Common myeloid progenitor, CD34-positive (primary cell): ENCODE measurements around the gene KRTAP20-3.

Experiments used
- CTCF ChIA-PET: fragments of 350-600 bp; sonication (Branson Sonifier 250); formaldehyde crosslinking; loops from one replicate; lab custom pipeline; 2021; ENCODE audit warnings: antibody characterized with exemption; lab: Charles Lee
- POLR2A ChIA-PET: fragments of 350-600 bp; sonication (Branson Sonifier 250); formaldehyde crosslinking; loops from one replicate; lab custom pipeline; 2021; ENCODE audit warnings: antibody characterized with exemption; lab: Charles Lee
- DNase-seq, 3 donors: peaks; one replicate each; pipeline versions ENCODE4 v3.0.0 to v3.0.0-alpha.2; 2013
- H3K27ac ChIP-seq, 2 experiments: 1 replicate in 1 of 2; 2 replicates in 1 of 2; pipeline ENCODE4 v1.7.0; 2013; ENCODE audit warnings: inconsistent platforms in 2 of 2, low read length in 2 of 2, mild to moderate bottlenecking in 2 of 2, low read depth in 1 of 2, moderate library complexity in 1 of 2; ENCODE audit not compliant: severe bottlenecking in 2 of 2, insufficient read depth in 1 of 2, poor library complexity in 1 of 2
- H3K27me3 ChIP-seq, 5 experiments: replicated peaks in 2 of 5; 1 replicate in 3 of 5; 2 replicates in 2 of 5; pipeline versions ENCODE4 v1.6.1 to v1.7.0; 2013; ENCODE audit warnings: low read length in 4 of 5, mild to moderate bottlenecking in 2 of 5, moderate library complexity in 2 of 5, inconsistent platforms in 1 of 5; ENCODE audit not compliant: insufficient read depth in 5 of 5, control insufficient read depth in 4 of 5
- H3K36me3 ChIP-seq, 4 experiments: 1 replicate in 2 of 4; 2 replicates in 2 of 4; pipeline versions ENCODE4 v1.6.1 to v1.7.0; 2013; ENCODE audit warnings: low read length in 3 of 4, control low read depth in 1 of 4, mild to moderate bottlenecking in 1 of 4; ENCODE audit not compliant: control insufficient read depth in 4 of 4, insufficient read depth in 4 of 4
- H3K4me1 ChIP-seq, 4 experiments: 1 replicate in 3 of 4; 2 replicates in 1 of 4; pipeline versions ENCODE4 v1.6.1 to v1.7.1; 2013; ENCODE audit warnings: low read length in 3 of 4, mild to moderate bottlenecking in 3 of 4, control low read depth in 1 of 4, inconsistent platforms in 1 of 4, moderate library complexity in 1 of 4; ENCODE audit not compliant: control insufficient read depth in 4 of 4, insufficient read depth in 4 of 4; ENCODE audit errors: control extremely low read depth in 1 of 4
- H3K4me3 ChIP-seq, 7 experiments: 1 replicate in 4 of 7; 2 replicates in 3 of 7; pipeline versions ENCODE4 v1.5.1 to v1.7.0; 2013; ENCODE audit warnings: mild to moderate bottlenecking in 7 of 7, low read length in 6 of 7, moderate library complexity in 6 of 7, inconsistent platforms in 2 of 7, low read depth in 2 of 7, control low read depth in 1 of 7; ENCODE audit not compliant: insufficient read depth in 4 of 7, control insufficient read depth in 1 of 7; ENCODE audit errors: extremely low read depth in 1 of 7
- H3K9me3 ChIP-seq, 5 experiments: 1 replicate in 4 of 5; 2 replicates in 1 of 5; pipeline versions ENCODE4 v1.6.1 to v1.7.1; 2013; ENCODE audit warnings: low read length in 4 of 5, mild to moderate bottlenecking in 2 of 5, inconsistent platforms in 1 of 5, low read depth in 1 of 5, moderate library complexity in 1 of 5; ENCODE audit not compliant: control insufficient read depth in 4 of 5, insufficient read depth in 2 of 5; ENCODE audit errors: control extremely low read depth in 1 of 5
- WGBS: methylation state at CpG from one replicate; pipeline ENCODE4 v1.1.5; 2013; ENCODE audit not compliant: insufficient coverage; 5-methylcytosine and 5-hydroxymethylcytosine counted together

KRTAP20-3 gene

DNA sequence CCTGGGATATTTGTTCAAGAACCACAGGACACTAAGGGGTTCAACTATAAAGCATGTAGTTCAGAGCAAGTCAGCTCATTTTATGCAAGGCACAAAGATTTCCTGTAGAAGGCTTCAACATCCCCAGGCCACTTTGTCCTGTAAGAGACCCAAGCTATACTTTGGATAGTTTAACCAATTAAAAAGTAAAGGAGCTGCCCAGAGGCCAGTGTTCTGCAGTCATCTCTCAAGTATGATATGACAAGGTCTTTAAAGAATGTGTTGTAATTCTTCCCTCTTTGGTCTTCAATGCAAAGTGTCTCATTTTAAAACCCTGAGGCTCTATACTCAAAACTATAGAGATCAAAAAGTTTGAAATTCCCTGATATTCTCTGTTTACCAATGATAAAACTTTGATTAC is 34.1 kb downstream of the KRTAP20-3 start:
- DNase-seq = no peak
- no peaks in the 10 kb centered on the region for H3K27me3 ChIP-seq
- no peaks in the 10 kb centered on the region for H3K9me3 ChIP-seq
- no peaks in the 10 kb centered on the region for H3K36me3 ChIP-seq
- no peak overlapping the region for H3K27ac ChIP-seq
- no peaks in the 10 kb centered on the region for H3K4me1 ChIP-seq
- H3K4me3 ChIP-seq = no peak overlapping the region
- POLR2A ChIA-PET = no interaction called here
- CTCF ChIA-PET = interaction anchor here (1.0 kb wide), 1 partner anchor 11 kb away, joined by 3 read pairs; no protein-coding TSS in a partner anchor

DNA sequence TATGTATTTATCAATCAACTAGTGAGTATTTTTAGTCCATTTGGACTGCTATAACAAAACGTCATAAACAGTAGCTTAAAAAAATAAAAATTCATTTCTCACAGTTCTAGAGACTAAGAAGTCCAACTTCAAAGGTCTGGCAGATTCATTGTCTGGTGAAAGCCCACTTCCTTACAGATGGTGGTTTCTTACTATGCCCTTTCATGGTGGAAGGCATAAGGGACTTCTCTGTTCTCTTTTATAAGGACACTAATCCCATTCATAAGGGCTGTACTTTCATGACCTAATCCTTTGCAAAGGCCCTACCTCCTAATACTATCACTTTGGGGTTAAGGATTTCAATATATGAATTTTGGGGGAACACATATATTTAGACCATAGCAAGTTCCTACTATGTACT is 37.9 kb downstream of the KRTAP20-3 start:
- H3K27me3 ChIP-seq = no peaks in the 10 kb centered on the region
- H3K36me3 ChIP-seq = no peaks in the 10 kb centered on the region
- no CpG with 5 or more reads among the region's 1 CpG for WGBS
- H3K9me3 ChIP-seq = no peaks in the 10 kb centered on the region
- no peaks in the 10 kb centered on the region for H3K4me1 ChIP-seq
- no peak overlapping the region for H3K4me3 ChIP-seq
- DNase-seq = no peak
- no peak overlapping the region for H3K27ac ChIP-seq
- ChIA-PET CTCF (no interaction called here), POLR2A (no interaction called here)

DNA sequence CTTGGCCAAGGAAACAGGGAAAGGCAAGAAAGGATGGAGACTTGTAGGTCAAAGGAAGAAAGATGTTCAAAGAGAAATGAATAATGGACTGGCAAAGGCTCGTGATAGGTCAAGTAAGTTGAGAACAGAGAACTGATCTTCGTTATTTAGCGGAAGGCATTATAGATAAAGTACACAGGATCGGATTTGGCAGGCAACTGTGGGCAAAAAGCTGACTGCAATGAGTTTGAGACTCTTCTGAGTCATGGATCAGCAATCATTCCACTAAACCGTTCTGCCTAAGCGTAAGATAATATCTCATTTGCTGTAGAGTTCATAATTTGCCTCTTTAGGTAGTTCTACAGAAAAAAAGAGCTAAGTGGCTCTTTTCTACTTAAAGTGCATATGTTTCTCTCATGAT is 41.8 kb downstream of the KRTAP20-3 start:
- no peak overlapping the region for H3K27ac ChIP-seq
- 89% methylated on average over 6 of the region's 6 CpGs for WGBS
- ChIA-PET CTCF (no interaction called here), POLR2A (no interaction called here)
- no peaks in the 10 kb centered on the region for H3K9me3 ChIP-seq
- no peaks in the 10 kb centered on the region for H3K4me1 ChIP-seq
- H3K27me3 ChIP-seq = no peaks in the 10 kb centered on the region
- no peak for DNase-seq
- H3K4me3 ChIP-seq = no peak overlapping the region
- H3K36me3 ChIP-seq = no peaks in the 10 kb centered on the region

DNA sequence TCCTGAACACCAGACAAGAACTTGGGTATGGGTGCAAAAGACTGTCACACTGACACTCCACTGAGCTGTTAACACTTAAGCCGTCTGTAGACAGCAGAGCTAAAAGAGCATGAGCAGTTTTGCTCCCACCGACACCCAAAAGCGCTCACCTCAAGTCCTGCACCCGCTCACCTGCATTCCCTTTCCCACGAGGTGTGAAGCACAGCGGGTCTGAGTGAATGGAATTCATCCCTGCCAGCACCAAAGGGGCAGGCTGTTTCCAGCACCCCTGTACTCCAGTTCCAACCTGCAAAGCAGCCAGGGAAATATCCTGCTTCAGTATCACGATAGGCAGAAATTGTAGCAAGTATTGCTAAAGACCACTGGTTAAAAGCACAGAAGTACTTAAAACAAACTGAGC is 47.2 kb downstream of the KRTAP20-3 start:
- no peaks in the 10 kb centered on the region for H3K4me1 ChIP-seq
- no peak for DNase-seq
- 67% methylated on average over 6 of the region's 7 CpGs for WGBS
- POLR2A ChIA-PET = no interaction called here
- H3K4me3 ChIP-seq = no peak overlapping the region
- peaks cover 0 to 2% (median 0%) of the 10 kb centered on the region in 5 experiments for H3K9me3 ChIP-seq
- H3K36me3 ChIP-seq = no peaks in the 10 kb centered on the region
- H3K27ac ChIP-seq = no peak overlapping the region
- CTCF ChIA-PET = no interaction called here
- no peaks in the 10 kb centered on the region for H3K27me3 ChIP-seq
